Astrocyte (in vitro differentiated cells and primary cell): ENCODE results near the gene AK5.

Experiments used
- EZH2 ChIP-seq: IDR thresholded peaks from 2 replicates; pipeline ENCODE4 v1.6.1; 2012; ENCODE audit warnings: mild to moderate bottlenecking, low read length, inconsistent platforms; ENCODE audit not compliant: insufficient read depth
- TF ChIP-seq, protein P1 (sequence below): IDR thresholded peaks from 2 replicates; pipeline ENCODE4 v1.5.1; 2011; ENCODE audit warnings: low read depth, mild to moderate bottlenecking, inconsistent platforms, low read length, moderate library complexity; ENCODE audit not compliant: insufficient read depth

DNA sequence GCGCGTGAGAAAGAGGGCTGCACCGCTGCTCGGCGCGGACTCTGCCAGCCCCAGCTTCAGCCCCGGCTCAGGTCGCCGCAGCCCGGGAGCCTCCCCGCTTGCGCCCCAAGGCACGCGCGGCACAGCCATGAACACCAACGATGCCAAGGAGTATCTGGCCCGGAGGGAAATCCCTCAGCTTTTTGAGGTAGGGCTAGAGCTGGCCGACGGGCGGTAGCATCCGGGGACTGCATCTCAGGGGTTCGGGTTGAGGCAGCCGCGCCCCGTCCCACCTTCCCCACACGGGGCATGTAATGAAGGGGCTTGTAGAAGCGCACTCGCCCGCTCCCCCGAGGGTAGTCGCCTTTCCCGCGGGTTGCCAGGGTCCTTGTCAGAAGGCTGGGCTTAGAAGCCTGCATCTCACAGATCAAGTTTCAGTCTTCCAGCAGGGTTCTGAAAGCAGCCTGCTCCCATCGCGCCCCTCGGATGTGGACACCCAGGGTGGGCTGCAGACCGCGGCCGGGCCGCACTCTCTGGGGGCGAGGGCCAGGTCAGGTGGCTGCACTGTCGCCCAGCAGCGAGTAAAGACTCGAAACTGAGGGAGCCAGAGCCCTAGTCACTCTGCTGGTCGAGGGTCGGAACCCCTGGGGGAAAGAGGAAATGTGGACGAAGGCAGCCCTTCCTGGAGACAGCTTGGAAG is 507 bp downstream of the AK5 start:
- TF ChIP-seq, protein P1, sequence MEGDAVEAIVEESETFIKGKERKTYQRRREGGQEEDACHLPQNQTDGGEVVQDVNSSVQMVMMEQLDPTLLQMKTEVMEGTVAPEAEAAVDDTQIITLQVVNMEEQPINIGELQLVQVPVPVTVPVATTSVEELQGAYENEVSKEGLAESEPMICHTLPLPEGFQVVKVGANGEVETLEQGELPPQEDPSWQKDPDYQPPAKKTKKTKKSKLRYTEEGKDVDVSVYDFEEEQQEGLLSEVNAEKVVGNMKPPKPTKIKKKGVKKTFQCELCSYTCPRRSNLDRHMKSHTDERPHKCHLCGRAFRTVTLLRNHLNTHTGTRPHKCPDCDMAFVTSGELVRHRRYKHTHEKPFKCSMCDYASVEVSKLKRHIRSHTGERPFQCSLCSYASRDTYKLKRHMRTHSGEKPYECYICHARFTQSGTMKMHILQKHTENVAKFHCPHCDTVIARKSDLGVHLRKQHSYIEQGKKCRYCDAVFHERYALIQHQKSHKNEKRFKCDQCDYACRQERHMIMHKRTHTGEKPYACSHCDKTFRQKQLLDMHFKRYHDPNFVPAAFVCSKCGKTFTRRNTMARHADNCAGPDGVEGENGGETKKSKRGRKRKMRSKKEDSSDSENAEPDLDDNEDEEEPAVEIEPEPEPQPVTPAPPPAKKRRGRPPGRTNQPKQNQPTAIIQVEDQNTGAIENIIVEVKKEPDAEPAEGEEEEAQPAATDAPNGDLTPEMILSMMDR: no peak
- no peak for TF ChIP-seq EZH2
